Measurements from ENCODE around the gene ATRAID.

DNA sequence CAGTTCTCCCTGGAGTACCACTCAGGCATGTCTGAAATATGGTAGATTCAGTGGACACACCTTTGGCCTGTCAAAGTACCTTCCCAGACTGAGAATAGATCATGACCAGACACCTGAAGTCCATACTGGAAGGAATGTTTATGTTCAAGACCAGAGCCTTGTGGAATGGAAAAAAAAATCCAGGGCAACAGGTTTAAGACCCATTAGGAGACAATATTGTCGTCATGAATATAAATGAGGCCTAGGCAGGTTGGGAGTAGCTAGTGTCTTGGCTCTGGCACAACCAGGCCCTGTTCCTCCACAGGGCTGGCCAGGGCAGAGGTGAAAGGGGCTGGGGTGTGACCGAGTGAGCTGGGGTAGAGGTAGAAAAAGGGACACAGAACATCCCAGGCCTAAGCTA lies 13.2 kb upstream of the ATRAID start:
- TF ChIP-seq, protein P1, sequence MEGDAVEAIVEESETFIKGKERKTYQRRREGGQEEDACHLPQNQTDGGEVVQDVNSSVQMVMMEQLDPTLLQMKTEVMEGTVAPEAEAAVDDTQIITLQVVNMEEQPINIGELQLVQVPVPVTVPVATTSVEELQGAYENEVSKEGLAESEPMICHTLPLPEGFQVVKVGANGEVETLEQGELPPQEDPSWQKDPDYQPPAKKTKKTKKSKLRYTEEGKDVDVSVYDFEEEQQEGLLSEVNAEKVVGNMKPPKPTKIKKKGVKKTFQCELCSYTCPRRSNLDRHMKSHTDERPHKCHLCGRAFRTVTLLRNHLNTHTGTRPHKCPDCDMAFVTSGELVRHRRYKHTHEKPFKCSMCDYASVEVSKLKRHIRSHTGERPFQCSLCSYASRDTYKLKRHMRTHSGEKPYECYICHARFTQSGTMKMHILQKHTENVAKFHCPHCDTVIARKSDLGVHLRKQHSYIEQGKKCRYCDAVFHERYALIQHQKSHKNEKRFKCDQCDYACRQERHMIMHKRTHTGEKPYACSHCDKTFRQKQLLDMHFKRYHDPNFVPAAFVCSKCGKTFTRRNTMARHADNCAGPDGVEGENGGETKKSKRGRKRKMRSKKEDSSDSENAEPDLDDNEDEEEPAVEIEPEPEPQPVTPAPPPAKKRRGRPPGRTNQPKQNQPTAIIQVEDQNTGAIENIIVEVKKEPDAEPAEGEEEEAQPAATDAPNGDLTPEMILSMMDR (conservative IDR thresholded peaks at IDR 0.05), result no peak
- TF ChIP-seq EZH2 (IDR thresholded peaks at IDR 0.05; ENCODE audit: low read depth), result no peak

Measured in PC-9 (cell line).